GM18907 (cell line): Measurements from ENCODE around the gene GPR82.
"Not testable (repeated sequence)": the region's sequence is repeated elsewhere in the genome, so short reads cannot be mapped to it uniquely, and the experiment has no call there.

Source experiments
- ATAC-seq: cut with Tn5 transposase; IDR thresholded peaks from one replicate; pipeline ENCODE4 v1.9.1; 2021; ENCODE audit warnings: mild to moderate bottlenecking, moderate library complexity; ENCODE audit not compliant: unreplicated experiment

GPR82 gene

GRCh38 chrX:41723826-41724225 is at the start of gene GPR82:
Gene GPR82 (plus strand): TSS chrX:41724181. CDS start chrX:41727027, 2,846 bp downstream.
- no peak for ATAC-seq

- ATAC-seq = not testable (repeated sequence)
Observed at GRCh38 chrX:41676361-41676760, 47.6 kb upstream of the GPR82 start.

- ATAC-seq = no peak
Observed at GRCh38 chrX:41677183-41678060, 46.6 kb upstream of the GPR82 start.

- no peak for ATAC-seq
Observed at GRCh38 chrX:41684138-41684537, 39.8 kb upstream of the GPR82 start.

GRCh38 chrX:41684940-41685339 is 39.0 kb upstream of the GPR82 start:
- no peak for ATAC-seq

- ATAC-seq = no peak
Observed at GRCh38 chrX:41686788-41687187, 37.2 kb upstream of the GPR82 start.

- ATAC-seq = no peak
Observed at GRCh38 chrX:41688156-41688555, 35.8 kb upstream of the GPR82 start.

GRCh38 chrX:41688835-41689234 is 35.1 kb upstream of the GPR82 start, which contains the start of gene GPR34:
Gene GPR34 (plus strand): TSS chrX:41688973. CDS start chrX:41695634, 6,661 bp downstream.
- no peak for ATAC-seq

GRCh38 chrX:41689711-41690110 is 34.3 kb upstream of the GPR82 start:
- no peak for ATAC-seq

GRCh38 chrX:41692162-41692749 is 31.7 kb upstream of the GPR82 start:
- no peak for ATAC-seq

GRCh38 chrX:41693024-41693423 is 31.0 kb upstream of the GPR82 start:
- ATAC-seq = no peak

- ATAC-seq = no peak
Observed at GRCh38 chrX:41695426-41695825, 28.6 kb upstream of the GPR82 start.

GRCh38 chrX:41703574-41704029 is 20.4 kb upstream of the GPR82 start:
- no peak for ATAC-seq

GRCh38 chrX:41705042-41705441 is 18.9 kb upstream of the GPR82 start:
- no peak for ATAC-seq

GRCh38 chrX:41705680-41706374 is 18.2 kb upstream of the GPR82 start:
- peak; percentile 87 for ATAC-seq

GRCh38 chrX:41707218-41707617 is 16.8 kb upstream of the GPR82 start:
- no peak for ATAC-seq

- no peak for ATAC-seq
Observed at GRCh38 chrX:41708486-41708885, 15.5 kb upstream of the GPR82 start.

- ATAC-seq = no peak
Observed at GRCh38 chrX:41711021-41711667, 12.8 kb upstream of the GPR82 start.

GRCh38 chrX:41716222-41716621 is 7.8 kb upstream of the GPR82 start:
- ATAC-seq = no peak

GRCh38 chrX:41716767-41717473 is 7.1 kb upstream of the GPR82 start:
- no peak for ATAC-seq
